SW480 (cell line): Measurements from ENCODE around the gene NEMP2.

ENCODE experiments used
- DNase-seq: peaks from one replicate; pipeline ENCODE4 v3.0.0-alpha.2; 2016; ENCODE audit warnings: low spot score

Gene NEMP2

DNA sequence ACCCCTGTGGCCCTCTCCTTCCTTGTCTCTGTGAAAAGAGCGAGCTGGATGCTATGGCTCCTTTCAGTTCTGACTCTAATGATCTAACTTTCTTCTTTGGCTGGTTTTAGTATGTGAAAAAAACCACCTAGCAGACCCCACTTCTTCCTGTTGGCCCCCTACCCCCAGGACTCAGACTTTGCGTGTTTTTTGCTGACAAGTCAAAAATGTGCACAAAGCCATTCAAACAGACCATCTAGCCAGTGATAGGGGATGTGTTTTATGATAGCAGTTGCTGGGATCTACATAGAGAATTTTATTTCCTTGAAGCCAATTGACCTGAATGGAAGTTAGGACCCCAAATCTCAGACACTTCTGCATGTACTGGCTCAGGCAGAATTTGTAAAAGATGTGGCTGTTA lies 77.3 kb downstream of the NEMP2 start:
- DNase-seq = no peak

GRCh38 chr2:190456833-190457232 lies 77.7 kb downstream of the NEMP2 start:
- no peak for DNase-seq

DNA sequence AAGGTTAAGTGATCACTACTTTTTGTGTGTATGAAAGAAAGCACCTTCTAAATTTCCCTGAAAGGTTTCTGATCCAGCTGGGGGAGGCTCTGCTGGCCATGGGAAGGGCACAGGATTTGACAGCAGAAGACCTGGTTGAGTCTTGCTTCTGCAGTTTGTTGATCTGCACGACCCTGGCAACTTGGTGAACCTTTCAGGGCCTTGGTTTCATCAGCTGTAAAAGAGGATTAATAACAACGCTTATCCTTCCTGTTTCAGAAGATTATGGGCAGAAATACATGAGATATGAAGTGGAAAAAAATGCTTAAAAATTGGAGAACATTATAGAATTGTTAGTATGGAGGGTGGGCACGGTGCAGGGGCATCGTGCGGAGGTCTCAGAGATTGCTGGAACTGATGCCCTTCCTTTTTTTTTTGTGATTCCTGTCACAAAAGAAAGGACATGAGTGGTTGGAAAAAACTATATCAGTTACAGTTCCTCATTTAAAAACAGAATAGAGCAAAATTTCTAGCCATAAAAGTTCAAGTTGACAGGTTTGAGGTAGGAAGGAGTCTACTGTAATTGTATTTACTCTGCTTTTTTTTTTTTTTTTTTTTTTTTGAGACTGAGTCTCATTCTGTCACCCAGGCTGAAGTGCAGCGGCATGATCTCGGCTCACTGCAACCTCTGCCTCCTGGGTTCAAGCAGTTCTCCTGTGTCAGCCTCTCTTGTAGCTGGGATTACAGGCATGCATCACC lies 79.0 kb downstream of the NEMP2 start:
- DNase-seq = no peak

DNA sequence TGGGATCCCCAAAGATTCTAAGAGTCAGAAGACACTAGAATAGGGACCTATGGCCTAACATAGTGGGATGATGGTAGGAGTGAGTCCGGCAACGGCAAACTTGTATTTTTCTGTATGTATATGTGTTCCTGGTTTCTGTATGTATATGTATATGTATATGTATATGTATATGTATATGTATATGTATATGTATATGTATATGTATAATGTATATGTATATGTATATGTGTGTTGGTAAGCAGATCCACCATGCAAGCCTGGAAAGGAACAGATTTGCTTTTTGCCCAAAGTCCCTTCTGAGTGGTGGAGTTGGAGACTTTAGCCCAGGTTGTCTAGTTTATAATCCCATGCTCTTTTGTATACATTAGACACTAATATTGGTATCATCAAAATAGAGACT lies 79.7 kb downstream of the NEMP2 start:
- no peak for DNase-seq
